ENCODE measurements around the gene FAM13A.

DNA sequence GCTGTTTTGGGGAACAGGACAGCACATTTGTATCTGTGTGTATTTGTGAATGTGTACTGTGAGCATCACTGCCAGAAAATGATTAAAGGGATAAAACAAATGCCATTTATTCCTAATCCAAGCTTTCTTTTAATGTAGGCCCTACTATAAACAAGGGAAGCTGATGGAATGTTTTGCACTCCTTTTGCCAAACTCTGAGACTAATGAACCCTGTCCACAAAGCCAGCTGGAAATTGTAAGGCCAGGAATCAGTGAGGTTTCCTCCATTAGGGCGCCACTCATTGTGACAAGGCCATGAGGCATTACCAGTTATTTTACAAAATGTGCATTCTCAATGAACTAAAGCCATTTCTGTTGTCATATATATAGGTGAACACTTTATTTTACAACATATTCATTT, 196.4 kb downstream of the FAM13A start:
- TF ChIP-seq CTCF (IDR thresholded peaks at IDR 0.05) = no peak
- TF ChIP-seq POLR2A (IDR thresholded peaks at IDR 0.05) = no peak

All from suprapubic skin (tissue), 3 donors.